ENCODE data around the gene BAG1. TPM values are rescaled to one million over a fixed set of nuclear protein-coding genes. Genes with fewer than 3 reads are reported as not detected.

The BAG1 gene
- total and polyA plus RNA-seq, 9 donors: 41.0 to 70.9 (median 59.6) TPM

GRCh38 chr9:33307067-33307466, 42.6 kb upstream of the BAG1 start:
- intact Hi-C loops (cut with DNase I): loop anchor here in 1 of 4 donors (10.0 kb wide), 1 partner anchor 128 kb away; no protein-coding TSS in a partner anchor
- WGBS, 3 donors: 73 to 83% (median 78%) methylated on average over 1 of the region's 1 CpG

GRCh38 chr9:33306037-33306436, 41.5 kb upstream of the BAG1 start:
- 90 to 95% (median 94%) methylated on average over 3 of the region's 3 CpGs for WGBS, 3 donors
- no peaks in the 10 kb centered on the region for H3K4me1 ChIP-seq (ENCODE audit: insufficient read depth)
- TF ChIP-seq CTCF (IDR thresholded peaks at IDR 0.05): no peak
- no peak for TF ChIP-seq EP300 (IDR thresholded peaks at IDR 0.05)
- TF ChIP-seq POLR2A (IDR thresholded peaks at IDR 0.05): no peak
- H3K4me3 ChIP-seq: no peak overlapping the region
- DNase-seq: no peak
- no peaks in the 10 kb centered on the region for H3K9me3 ChIP-seq
- no peaks in the 10 kb centered on the region for H3K27me3 ChIP-seq
- H3K36me3 ChIP-seq: no peaks in the 10 kb centered on the region
- intact Hi-C loops (cut with DNase I): loop anchor here in 1 of 4 donors (10.0 kb wide), 1 partner anchor 129 kb away; no protein-coding TSS in a partner anchor
- no peak overlapping the region for H3K27ac ChIP-seq

More at GRCh38 chr9:33307067-33307466, 42.6 kb upstream of the BAG1 start:
- H3K27me3 ChIP-seq: no peaks in the 10 kb centered on the region
- no peaks in the 10 kb centered on the region for H3K9me3 ChIP-seq
- no peak overlapping the region for H3K4me3 ChIP-seq
- H3K36me3 ChIP-seq: no peaks in the 10 kb centered on the region
- no peak for DNase-seq
- no peak overlapping the region for H3K27ac ChIP-seq
- no peaks in the 10 kb centered on the region for H3K4me1 ChIP-seq (ENCODE audit: insufficient read depth)
- TF ChIP-seq POLR2A (IDR thresholded peaks at IDR 0.05): no peak
- no peak for TF ChIP-seq EP300 (IDR thresholded peaks at IDR 0.05)
- no peak for TF ChIP-seq CTCF (IDR thresholded peaks at IDR 0.05)

GRCh38 chr9:33304362-33304761, 39.9 kb upstream of the BAG1 start:
- Histone ChIP-seq H3K9me3 (no peaks in the 10 kb centered on the region), H3K27me3 (no peaks in the 10 kb centered on the region), H3K4me3 (no peak overlapping the region), H3K36me3 (no peaks in the 10 kb centered on the region), H3K27ac (no peak overlapping the region), H3K4me1 (ENCODE audit: insufficient read depth) (no peaks in the 10 kb centered on the region)
- intact Hi-C loops (cut with DNase I): loop anchor here in 1 of 4 donors (10.0 kb wide), 1 partner anchor 130 kb away; no protein-coding TSS in a partner anchor
- TF ChIP-seq EP300 (IDR thresholded peaks at IDR 0.05): no peak
- TF ChIP-seq CTCF (IDR thresholded peaks at IDR 0.05): no peak
- no peak for TF ChIP-seq POLR2A (IDR thresholded peaks at IDR 0.05)
- 93 to 98% (median 95%) methylated on average over 1 of the region's 1 CpG for WGBS, 3 donors
- DNase-seq: no peak

GRCh38 chr9:33300546-33300945, 36.0 kb upstream of the BAG1 start:
- Histone ChIP-seq H3K36me3 (no peaks in the 10 kb centered on the region), H3K9me3 (no peaks in the 10 kb centered on the region), H3K4me1 (ENCODE audit: insufficient read depth) (peaks cover 10% of the 10 kb centered on the region), H3K27ac (no peak overlapping the region), H3K27me3 (no peaks in the 10 kb centered on the region), H3K4me3 (no peak overlapping the region)
- 74 to 91% (median 89%) methylated on average over 2 of the region's 2 CpGs for WGBS, 3 donors
- no peak for DNase-seq
- no peak for TF ChIP-seq POLR2A (IDR thresholded peaks at IDR 0.05)
- intact Hi-C loops (cut with DNase I): loop anchor here in 1 of 4 donors (10.0 kb wide), 1 partner anchor 134 kb away; no protein-coding TSS in a partner anchor

GRCh38 chr9:33297432-33297831, 32.9 kb upstream of the BAG1 start:
- DNase-seq: no peak
- TF ChIP-seq POLR2A (IDR thresholded peaks at IDR 0.05) (no peak), EP300 (IDR thresholded peaks at IDR 0.05) (no peak), CTCF (IDR thresholded peaks at IDR 0.05) (no peak)
- 68 to 86% (median 70%) methylated on average over 1 of the region's 1 CpG for WGBS, 3 donors
- intact Hi-C loops (cut with DNase I): no loop called here
- H3K4me1 ChIP-seq (ENCODE audit: insufficient read depth): peaks cover 12% of the 10 kb centered on the region
- no peak overlapping the region for H3K27ac ChIP-seq
- no peaks in the 10 kb centered on the region for H3K27me3 ChIP-seq
- no peaks in the 10 kb centered on the region for H3K36me3 ChIP-seq
- H3K4me3 ChIP-seq: no peak overlapping the region
- H3K9me3 ChIP-seq: no peaks in the 10 kb centered on the region
